ENCODE measurements around the gene TBX15.
A peak's percentile ranks its signal among the peaks of the same experiment; 100 is the strongest.

Gene TBX15

GRCh38 chr1:119008483-119009311, 20.6 kb upstream of the TBX15 start:
- Histone ChIP-seq H3K27me3 (ENCODE audit: control insufficient read depth in 1 of 2, insufficient read depth in 2 of 2, low read length in 2 of 2) (peaks cover 44 to 56% of the 10 kb centered on the region in 2 donors), H3K4me3 (ENCODE audit: low read length in 2 of 2) (peak overlapping the region; percentile 61 to 63), H3K9ac (ENCODE audit: low read length in 2 of 2) (no peak overlapping the region), H3K36me3 (ENCODE audit: control insufficient read depth in 2 of 2, insufficient read depth in 2 of 2, low read length in 2 of 2) (no peaks in the 10 kb centered on the region), H3K4me1 (ENCODE audit: control insufficient read depth, insufficient read depth, low read length) (peaks cover 15% of the 10 kb centered on the region), H3K27ac (ENCODE audit: low read length) (no peak overlapping the region), H3K9me3 (ENCODE audit: control insufficient read depth in 2 of 2, low read length in 2 of 2) (no peaks in the 10 kb centered on the region)

DNA sequence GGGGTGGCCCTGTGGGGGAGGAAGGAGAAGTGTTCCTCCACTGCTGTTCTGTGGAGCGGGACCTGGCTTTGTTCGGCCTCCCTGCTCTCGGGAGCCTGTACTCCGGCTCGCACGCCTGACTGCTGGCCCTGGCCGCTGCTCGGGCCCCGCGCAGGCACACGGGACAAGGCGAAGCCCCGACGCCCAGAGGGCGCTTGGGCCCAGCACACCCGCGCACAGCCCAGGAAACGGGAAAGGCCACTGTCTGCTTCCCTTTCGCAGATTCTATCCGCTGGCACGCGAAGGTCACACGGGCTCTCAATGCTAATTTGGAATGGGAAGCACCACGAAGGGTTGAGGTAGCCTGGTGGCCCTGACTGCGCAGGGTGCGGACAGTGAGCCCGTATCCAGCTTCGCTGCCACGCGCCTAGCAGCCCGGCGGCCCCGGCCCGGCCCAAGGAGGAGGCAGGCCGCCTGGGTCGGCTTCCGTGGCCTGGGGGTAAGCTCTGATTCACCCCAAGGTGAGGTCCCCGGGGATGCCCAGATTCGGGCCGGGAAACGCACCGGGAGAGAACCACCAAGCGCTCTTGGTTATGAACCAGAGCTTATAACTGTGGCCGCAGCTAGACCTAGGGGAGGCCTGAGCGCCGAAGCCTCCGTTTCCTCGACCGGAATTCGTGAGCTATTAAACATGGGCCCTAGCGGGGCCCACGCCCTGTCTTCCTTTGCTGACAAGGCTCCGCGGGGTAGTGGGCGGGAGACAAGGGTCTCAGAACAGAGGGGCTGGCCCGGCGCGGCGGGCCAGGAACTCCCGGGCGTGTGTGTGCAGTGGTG, 19.7 kb upstream of the TBX15 start:
- Histone ChIP-seq H3K9ac (ENCODE audit: low read length in 2 of 2) (no peak overlapping the region), H3K4me3 (ENCODE audit: low read length in 2 of 2) (peak overlapping the region; percentile 61 to 63), H3K27me3 (ENCODE audit: control insufficient read depth in 1 of 2, insufficient read depth in 2 of 2, low read length in 2 of 2) (peaks cover 51 to 64% of the 10 kb centered on the region in 2 donors), H3K9me3 (ENCODE audit: control insufficient read depth in 2 of 2, low read length in 2 of 2) (no peaks in the 10 kb centered on the region), H3K36me3 (ENCODE audit: control insufficient read depth in 2 of 2, insufficient read depth in 2 of 2, low read length in 2 of 2) (no peaks in the 10 kb centered on the region), H3K27ac (ENCODE audit: low read length) (no peak overlapping the region), H3K4me1 (ENCODE audit: control insufficient read depth, insufficient read depth, low read length) (peaks cover 15% of the 10 kb centered on the region)

- Histone ChIP-seq H3K27me3 (ENCODE audit: control insufficient read depth in 1 of 2, insufficient read depth in 2 of 2, low read length in 2 of 2) (peaks cover 57 to 70% of the 10 kb centered on the region in 2 donors), H3K4me3 (ENCODE audit: low read length in 2 of 2) (no peak overlapping the region)
Measured at GRCh38 chr1:119007339-119007669, 19.2 kb upstream of the TBX15 start.

GRCh38 chr1:119006406-119007279, 18.5 kb upstream of the TBX15 start:
- Histone ChIP-seq H3K9ac (ENCODE audit: low read length in 2 of 2) (no peak overlapping the region), H3K4me1 (ENCODE audit: control insufficient read depth, insufficient read depth, low read length) (peaks cover 15% of the 10 kb centered on the region), H3K9me3 (ENCODE audit: control insufficient read depth in 2 of 2, low read length in 2 of 2) (no peaks in the 10 kb centered on the region), H3K27me3 (ENCODE audit: control insufficient read depth in 1 of 2, insufficient read depth in 2 of 2, low read length in 2 of 2) (peaks cover 63 to 75% of the 10 kb centered on the region in 2 donors), H3K27ac (ENCODE audit: low read length) (no peak overlapping the region), H3K4me3 (ENCODE audit: low read length in 2 of 2) (no peak overlapping the region), H3K36me3 (ENCODE audit: control insufficient read depth in 2 of 2, insufficient read depth in 2 of 2, low read length in 2 of 2) (no peaks in the 10 kb centered on the region)

More at GRCh38 chr1:119007339-119007669, 19.2 kb upstream of the TBX15 start:
- H3K27ac ChIP-seq (ENCODE audit: low read length): no peak overlapping the region
- H3K9me3 ChIP-seq (ENCODE audit: control insufficient read depth in 2 of 2, low read length in 2 of 2): no peaks in the 10 kb centered on the region
- no peak overlapping the region for H3K9ac ChIP-seq (ENCODE audit: low read length in 2 of 2)
- H3K4me1 ChIP-seq (ENCODE audit: control insufficient read depth, insufficient read depth, low read length): peaks cover 15% of the 10 kb centered on the region
- H3K36me3 ChIP-seq (ENCODE audit: control insufficient read depth in 2 of 2, insufficient read depth in 2 of 2, low read length in 2 of 2): no peaks in the 10 kb centered on the region

DNA sequence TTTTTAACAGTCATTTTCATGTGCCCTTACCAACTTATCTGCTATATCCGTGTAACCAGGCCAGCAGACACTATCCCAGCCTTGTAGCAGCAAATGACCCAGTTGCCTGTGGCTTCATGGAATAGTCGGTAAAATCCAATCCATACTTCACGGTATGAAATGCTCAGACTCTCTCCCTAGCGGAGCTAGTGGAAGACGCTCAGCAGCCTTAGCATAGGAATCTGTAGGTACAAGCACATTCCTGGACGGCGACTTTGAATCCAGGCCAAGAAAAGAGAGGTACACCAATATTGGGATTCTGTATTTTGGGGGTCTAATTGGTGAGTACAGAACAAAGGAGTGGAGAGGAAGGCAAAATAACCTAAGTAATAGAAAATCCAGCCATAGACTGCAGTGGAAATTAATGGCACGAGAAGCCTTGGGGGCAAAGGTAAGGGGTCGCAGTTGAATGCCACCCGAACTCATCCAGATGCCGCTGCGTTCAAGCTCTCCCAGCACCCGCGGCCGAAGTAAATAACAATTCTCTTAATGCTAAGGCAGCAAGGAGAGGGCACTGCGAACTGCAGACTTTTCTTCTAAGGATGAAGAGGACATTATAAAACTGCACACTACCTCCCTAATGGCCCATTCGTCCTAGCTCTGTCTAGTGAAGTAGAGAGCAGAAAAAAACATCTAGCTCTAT, 17.7 kb upstream of the TBX15 start:
- Histone ChIP-seq H3K27me3 (ENCODE audit: control insufficient read depth in 1 of 2, insufficient read depth in 2 of 2, low read length in 2 of 2) (peaks cover 68 to 81% of the 10 kb centered on the region in 2 donors), H3K27ac (ENCODE audit: low read length) (no peak overlapping the region), H3K4me1 (ENCODE audit: control insufficient read depth, insufficient read depth, low read length) (peaks cover 17% of the 10 kb centered on the region), H3K9me3 (ENCODE audit: control insufficient read depth in 2 of 2, low read length in 2 of 2) (no peaks in the 10 kb centered on the region), H3K9ac (ENCODE audit: low read length in 2 of 2) (no peak overlapping the region), H3K4me3 (ENCODE audit: low read length in 2 of 2) (no peak overlapping the region), H3K36me3 (ENCODE audit: control insufficient read depth in 2 of 2, insufficient read depth in 2 of 2, low read length in 2 of 2) (no peaks in the 10 kb centered on the region)

DNA sequence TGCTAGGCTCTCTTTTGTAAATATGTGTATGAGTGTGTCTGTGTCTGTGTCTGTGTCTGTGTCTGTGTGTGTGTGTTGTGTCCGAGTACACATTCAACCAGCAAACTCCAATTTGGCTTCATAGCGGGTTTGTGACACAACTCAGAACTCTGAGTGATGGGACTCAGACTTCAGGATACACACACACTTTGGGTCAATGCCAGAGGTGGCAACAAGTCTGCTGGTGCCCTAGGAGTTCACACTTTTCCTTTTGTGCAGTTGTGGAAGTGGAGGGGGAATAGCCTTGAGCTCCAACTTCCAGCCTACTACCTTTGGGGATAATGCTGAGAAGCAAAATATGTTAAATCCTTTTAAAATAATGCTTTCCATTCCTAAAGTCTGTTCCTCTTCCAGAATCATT, 16.6 kb upstream of the TBX15 start:
- Histone ChIP-seq H3K4me1 (ENCODE audit: control insufficient read depth, insufficient read depth, low read length) (peaks cover 23% of the 10 kb centered on the region), H3K4me3 (ENCODE audit: low read length in 2 of 2) (no peak overlapping the region), H3K27ac (ENCODE audit: low read length) (no peak overlapping the region), H3K9me3 (ENCODE audit: control insufficient read depth in 2 of 2, low read length in 2 of 2) (no peaks in the 10 kb centered on the region), H3K9ac (ENCODE audit: low read length in 2 of 2) (no peak overlapping the region), H3K36me3 (ENCODE audit: control insufficient read depth in 2 of 2, insufficient read depth in 2 of 2, low read length in 2 of 2) (no peaks in the 10 kb centered on the region), H3K27me3 (ENCODE audit: control insufficient read depth in 1 of 2, insufficient read depth in 2 of 2, low read length in 2 of 2) (peaks cover 76 to 92% of the 10 kb centered on the region in 2 donors)

GRCh38 chr1:119004129-119004527, 16.0 kb upstream of the TBX15 start:
- peaks cover 23% of the 10 kb centered on the region for H3K4me1 ChIP-seq (ENCODE audit: control insufficient read depth, insufficient read depth, low read length)
- H3K9ac ChIP-seq (ENCODE audit: low read length in 2 of 2): no peak overlapping the region
- no peaks in the 10 kb centered on the region for H3K36me3 ChIP-seq (ENCODE audit: control insufficient read depth in 2 of 2, insufficient read depth in 2 of 2, low read length in 2 of 2)
- no peaks in the 10 kb centered on the region for H3K9me3 ChIP-seq (ENCODE audit: control insufficient read depth in 2 of 2, low read length in 2 of 2)
- no peak overlapping the region for H3K27ac ChIP-seq (ENCODE audit: low read length)
- H3K4me3 ChIP-seq (ENCODE audit: low read length in 2 of 2): no peak overlapping the region
- H3K27me3 ChIP-seq (ENCODE audit: control insufficient read depth in 1 of 2, insufficient read depth in 2 of 2, low read length in 2 of 2): peaks cover 82 to 96% of the 10 kb centered on the region in 2 donors

DNA sequence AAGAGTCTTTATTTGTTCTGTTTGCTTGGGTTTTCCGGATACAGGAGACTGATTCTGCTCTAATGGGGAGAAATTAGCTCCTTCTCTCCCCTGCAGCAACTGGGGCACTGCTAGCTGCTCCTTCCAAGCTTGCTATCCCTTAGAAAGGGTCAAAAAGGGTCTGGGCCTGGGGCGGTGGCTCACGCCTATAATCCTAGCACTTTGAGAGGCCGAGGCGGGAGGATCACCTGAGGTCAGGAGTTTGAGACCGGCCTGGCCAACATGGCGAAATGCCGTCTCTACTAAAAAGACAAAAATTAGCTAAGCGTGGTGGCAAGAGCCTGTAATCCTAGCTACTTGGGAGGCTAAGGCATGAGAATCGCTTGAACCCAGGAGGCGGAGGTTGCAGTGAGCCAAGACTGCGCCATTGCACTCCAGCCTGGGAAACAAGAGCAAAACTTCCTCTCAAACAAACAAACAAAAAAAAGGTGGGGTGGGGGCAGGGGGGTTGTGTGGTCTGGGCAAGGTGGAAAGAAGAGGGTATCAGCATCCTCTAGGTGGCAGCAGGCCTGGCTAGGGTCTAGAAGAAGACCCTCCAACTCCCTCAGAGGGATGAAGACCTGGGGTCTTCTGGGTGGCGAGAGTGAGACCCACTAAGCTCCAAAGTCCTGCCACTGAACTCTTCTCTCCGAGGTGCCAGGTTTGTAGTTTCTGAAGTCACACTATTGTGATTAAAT, 15.4 kb upstream of the TBX15 start:
- Histone ChIP-seq H3K36me3 (ENCODE audit: control insufficient read depth in 2 of 2, insufficient read depth in 2 of 2, low read length in 2 of 2) (no peaks in the 10 kb centered on the region), H3K27me3 (ENCODE audit: control insufficient read depth in 1 of 2, insufficient read depth in 2 of 2, low read length in 2 of 2) (peaks cover 88 to 96% of the 10 kb centered on the region in 2 donors)

DNA sequence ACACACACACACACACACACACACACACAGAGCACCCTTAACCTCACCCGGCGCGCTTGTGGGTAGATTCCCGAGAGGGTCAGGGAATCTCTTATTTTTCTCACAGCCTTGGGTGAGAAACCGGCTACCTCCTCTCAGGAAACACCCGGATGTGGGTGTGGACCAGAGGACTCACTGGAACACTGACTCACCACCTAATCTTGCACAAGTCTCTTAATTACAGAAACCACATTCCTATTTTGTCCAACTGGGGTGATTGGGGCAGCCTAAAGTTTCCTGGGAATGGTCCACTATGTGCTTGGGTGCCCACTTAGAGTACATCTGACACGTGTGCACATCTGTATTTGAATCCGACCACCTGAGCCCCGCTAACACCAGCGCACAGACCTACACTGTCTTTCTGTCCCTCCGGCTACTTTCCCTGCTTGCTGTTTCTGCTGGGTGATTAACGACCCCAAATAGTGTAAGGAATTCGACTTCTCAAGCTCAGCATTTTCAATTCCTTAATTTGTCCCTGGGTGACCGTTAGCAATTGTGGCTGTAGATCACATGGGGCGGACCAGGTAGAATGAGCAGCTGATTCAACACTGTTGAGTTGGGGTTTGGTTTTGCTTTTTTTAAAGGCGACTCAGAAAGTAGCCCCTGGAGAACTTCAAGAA, 14.0 kb upstream of the TBX15 start:
- Histone ChIP-seq H3K27me3 (ENCODE audit: control insufficient read depth in 1 of 2, insufficient read depth in 2 of 2, low read length in 2 of 2) (peaks cover 89 to 93% of the 10 kb centered on the region in 2 donors), H3K9me3 (ENCODE audit: control insufficient read depth in 2 of 2, low read length in 2 of 2) (no peaks in the 10 kb centered on the region), H3K27ac (ENCODE audit: low read length) (no peak overlapping the region), H3K4me1 (ENCODE audit: control insufficient read depth, insufficient read depth, low read length) (peaks cover 11% of the 10 kb centered on the region), H3K36me3 (ENCODE audit: control insufficient read depth in 2 of 2, insufficient read depth in 2 of 2, low read length in 2 of 2) (no peaks in the 10 kb centered on the region), H3K9ac (ENCODE audit: low read length in 2 of 2) (no peak overlapping the region), H3K4me3 (ENCODE audit: low read length in 2 of 2) (no peak overlapping the region)

More for the DNA sequence above, 15.4 kb upstream of the TBX15 start:
- no peak overlapping the region for H3K9ac ChIP-seq (ENCODE audit: low read length in 2 of 2)
- no peaks in the 10 kb centered on the region for H3K9me3 ChIP-seq (ENCODE audit: control insufficient read depth in 2 of 2, low read length in 2 of 2)
- no peak overlapping the region for H3K4me3 ChIP-seq (ENCODE audit: low read length in 2 of 2)
- H3K27ac ChIP-seq (ENCODE audit: low read length): no peak overlapping the region
- peaks cover 23% of the 10 kb centered on the region for H3K4me1 ChIP-seq (ENCODE audit: control insufficient read depth, insufficient read depth, low read length)
